Fibroblast of lung (primary cell): ENCODE data around the gene PCGF3. TPM values are rescaled to one million over a fixed set of nuclear protein-coding genes. Genes with fewer than 3 reads are reported as not detected.
"Not testable (repeated sequence)": the region's sequence is repeated elsewhere in the genome, so short reads cannot be mapped to it uniquely, and the experiment has no call there.

Experiments used
- DNase-seq, 2 donors: peaks; one replicate each; pipeline versions ENCODE4 v3.0.0 to v3.0.0-alpha.2; 2010; ENCODE audit warnings: low read depth in 2 of 2
- H2AFZ ChIP-seq: 2 replicates; pipeline ENCODE4 v1.5.1; 2012; ENCODE audit warnings: low read length, control low read depth, inconsistent platforms
- H3K27ac ChIP-seq: 2 replicates; pipeline ENCODE4 v1.5.1; 2011; ENCODE audit warnings: low read length, control low read depth; ENCODE audit not compliant: insufficient read depth
- H3K27me3 ChIP-seq: 2 replicates; pipeline ENCODE4 v1.5.1; 2011; ENCODE audit warnings: mild to moderate bottlenecking, low read length; ENCODE audit not compliant: control insufficient read depth, insufficient read depth
- H3K36me3 ChIP-seq: 2 replicates; pipeline ENCODE4 v1.5.1; 2011; ENCODE audit warnings: low read length; ENCODE audit not compliant: control insufficient read depth, insufficient read depth
- H3K4me1 ChIP-seq: 2 replicates; pipeline ENCODE4 v1.5.1; 2011; ENCODE audit warnings: low read length; ENCODE audit not compliant: control insufficient read depth, insufficient read depth; ENCODE audit errors: extremely low read depth
- H3K4me2 ChIP-seq: 2 replicates; pipeline ENCODE4 v1.5.1; 2011; ENCODE audit warnings: low read length, control low read depth; ENCODE audit not compliant: insufficient read depth; ENCODE audit errors: extremely low read depth
- H3K4me3 ChIP-seq, 4 experiments: fragments of 200-600 bp in 1 of 4; sonication (generic) in 1 of 4; replicated peaks in 1 of 4; 2 replicates each; pipeline ENCODE4 v1.5.1; 2011 to 2016; ENCODE audit warnings: low read length in 4 of 4, low read depth in 3 of 4, mild to moderate bottlenecking in 3 of 4, control low read depth in 2 of 4, inconsistent platforms in 1 of 4, mixed read lengths in 1 of 4; ENCODE audit not compliant: insufficient read depth in 1 of 4; ENCODE audit errors: control extremely low read depth in 1 of 4
- H3K79me2 ChIP-seq: 2 replicates; pipeline ENCODE4 v1.5.1; 2012; ENCODE audit warnings: mild to moderate bottlenecking, low read length, inconsistent platforms; ENCODE audit not compliant: control insufficient read depth, insufficient read depth
- H3K9ac ChIP-seq: 2 replicates; pipeline ENCODE4 v1.5.1; 2011; ENCODE audit warnings: mild to moderate bottlenecking, low read length, control low read depth; ENCODE audit not compliant: insufficient read depth
- H3K9me3 ChIP-seq: 2 replicates; pipeline ENCODE4 v1.5.1; 2012; ENCODE audit warnings: low read depth, low read length; ENCODE audit not compliant: control insufficient read depth, insufficient read depth
- H4K20me1 ChIP-seq: 2 replicates; pipeline ENCODE4 v1.5.1; 2011; ENCODE audit warnings: low read length; ENCODE audit not compliant: control insufficient read depth, insufficient read depth; ENCODE audit errors: extremely low read depth
- EZH2 ChIP-seq: IDR thresholded peaks from 2 replicates; pipeline ENCODE4 v1.5.1; 2012; ENCODE audit warnings: low read length, control low read depth, mild to moderate bottlenecking; ENCODE audit errors: missing control alignments
- polyA plus RNA-seq, 2 donors: library from polyadenylated mRNA; depleted of rRNA in 1 of 2; stranded (reverse) in 1 of 2; unstranded in 1 of 2; fragments of >200 nt; gene quantifications; 2 replicates each; pipeline ENCODE4 v1.2.1, GENCODE V29; 2011 to 2012; ENCODE audit warnings: missing spikeins in 1 of 2
- total RNA-seq: library from RNA; depleted of rRNA; stranded (reverse); fragments of >200 nt; gene quantifications from 2 replicates; pipeline ENCODE4 v1.2.1, GENCODE V29; 2014
- TF ChIP-seq, protein P1 (sequence below), 2 donors: IDR thresholded peaks in 1 of 2; conservative IDR thresholded peaks in 1 of 2; 1 replicate in 1 of 2; 2 replicates in 1 of 2; pipeline ENCODE4 v1.5.1; 2011 to 2012; ENCODE audit warnings: low read length in 2 of 2, control low read depth in 1 of 2, inconsistent platforms in 1 of 2, low read depth in 1 of 2, mild to moderate bottlenecking in 1 of 2

The PCGF3 gene
- total and polyA plus RNA-seq, 2 donors (not counting 1 experiment from before 2014, with no cell fraction given): 24.8 to 27.1 TPM

DNA sequence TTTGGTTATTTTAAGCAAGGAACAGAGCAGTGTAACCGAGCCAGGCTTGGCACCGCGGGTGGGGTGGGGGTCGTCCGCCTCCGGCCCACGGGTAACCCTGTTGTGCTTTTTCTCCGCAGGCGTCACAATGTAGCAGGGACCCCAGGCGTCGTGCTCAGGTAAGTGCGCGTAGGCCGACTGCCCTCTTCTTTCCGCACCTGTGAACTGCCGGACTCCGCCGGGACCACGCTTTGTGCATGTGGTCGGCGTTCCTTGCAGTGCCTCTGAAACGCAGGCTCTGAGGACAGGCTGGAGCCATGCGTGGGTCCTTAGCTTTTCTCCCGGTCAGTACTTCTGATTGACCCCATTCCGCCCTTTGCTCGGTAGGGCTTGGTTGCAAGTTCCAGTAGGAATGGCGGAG is 24.9 kb downstream of the PCGF3 start:
- H3K27ac ChIP-seq: no peak overlapping the region
- no peak overlapping the region for H3K9ac ChIP-seq
- H3K79me2 ChIP-seq: peaks cover 30% of the 10 kb centered on the region
- peaks cover 6% of the 10 kb centered on the region for H3K4me1 ChIP-seq
- H3K27me3 ChIP-seq: no peaks in the 10 kb centered on the region
- no peaks in the 10 kb centered on the region for H4K20me1 ChIP-seq
- TF ChIP-seq, protein P1, sequence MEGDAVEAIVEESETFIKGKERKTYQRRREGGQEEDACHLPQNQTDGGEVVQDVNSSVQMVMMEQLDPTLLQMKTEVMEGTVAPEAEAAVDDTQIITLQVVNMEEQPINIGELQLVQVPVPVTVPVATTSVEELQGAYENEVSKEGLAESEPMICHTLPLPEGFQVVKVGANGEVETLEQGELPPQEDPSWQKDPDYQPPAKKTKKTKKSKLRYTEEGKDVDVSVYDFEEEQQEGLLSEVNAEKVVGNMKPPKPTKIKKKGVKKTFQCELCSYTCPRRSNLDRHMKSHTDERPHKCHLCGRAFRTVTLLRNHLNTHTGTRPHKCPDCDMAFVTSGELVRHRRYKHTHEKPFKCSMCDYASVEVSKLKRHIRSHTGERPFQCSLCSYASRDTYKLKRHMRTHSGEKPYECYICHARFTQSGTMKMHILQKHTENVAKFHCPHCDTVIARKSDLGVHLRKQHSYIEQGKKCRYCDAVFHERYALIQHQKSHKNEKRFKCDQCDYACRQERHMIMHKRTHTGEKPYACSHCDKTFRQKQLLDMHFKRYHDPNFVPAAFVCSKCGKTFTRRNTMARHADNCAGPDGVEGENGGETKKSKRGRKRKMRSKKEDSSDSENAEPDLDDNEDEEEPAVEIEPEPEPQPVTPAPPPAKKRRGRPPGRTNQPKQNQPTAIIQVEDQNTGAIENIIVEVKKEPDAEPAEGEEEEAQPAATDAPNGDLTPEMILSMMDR (conservative IDR thresholded peaks at IDR 0.05 in 1 of 2, IDR thresholded peaks at IDR 0.05 in 1 of 2; ENCODE audit: low read depth in 1 of 2, low read length in 2 of 2): no peak
- TF ChIP-seq EZH2: no peak
- no peak for DNase-seq
- no peak overlapping the region for H3K4me3 ChIP-seq
- peaks cover 34% of the 10 kb centered on the region for H3K36me3 ChIP-seq
- H3K9me3 ChIP-seq: no peaks in the 10 kb centered on the region
- no peak overlapping the region for H3K4me2 ChIP-seq
- H2AFZ ChIP-seq: no peak overlapping the region

GRCh38 chr4:730946-731904 is 25.6 kb downstream of the PCGF3 start:
- not testable (repeated sequence) for H3K9me3 ChIP-seq, H3K4me3 ChIP-seq, H3K9ac ChIP-seq, DNase-seq, H2AFZ ChIP-seq, H3K4me2 ChIP-seq, H3K27ac ChIP-seq, H3K4me1 ChIP-seq, H4K20me1 ChIP-seq, H3K27me3 ChIP-seq
- peaks cover 23% of the 10 kb centered on the region for H3K79me2 ChIP-seq
- peaks cover 36% of the 10 kb centered on the region for H3K36me3 ChIP-seq

DNA sequence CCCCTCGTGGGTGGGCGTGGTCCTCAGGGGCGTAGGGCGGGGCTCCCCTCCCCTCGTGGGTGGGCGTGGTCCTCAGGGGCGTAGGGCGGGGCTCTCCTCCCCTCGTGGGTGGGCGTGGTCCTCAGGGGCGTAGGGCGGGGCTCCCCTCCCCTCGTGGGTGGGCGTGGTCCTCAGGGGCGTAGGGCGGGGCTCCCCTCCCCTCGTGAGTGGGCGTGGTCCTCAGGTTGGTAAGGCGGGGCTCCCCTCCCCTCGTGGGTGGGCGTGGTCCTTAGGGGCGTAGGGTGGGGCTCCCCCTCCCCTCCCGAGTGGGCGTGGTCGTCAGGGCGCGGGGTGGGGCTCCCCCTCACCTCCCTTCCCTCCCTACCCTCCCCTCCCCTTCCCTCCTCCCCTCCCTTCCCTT is 26.3 kb downstream of the PCGF3 start:
- not testable (repeated sequence) for H3K9ac ChIP-seq

GRCh38 chr4:732486-732885 is 26.9 kb downstream of the PCGF3 start:
- Histone ChIP-seq H3K79me2 (peaks cover 17% of the 10 kb centered on the region), H3K4me3 (no peak overlapping the region), H3K27me3 (no peaks in the 10 kb centered on the region), H3K9ac (no peak overlapping the region), H3K9me3 (no peaks in the 10 kb centered on the region), H4K20me1 (no peaks in the 10 kb centered on the region), H3K27ac (no peak overlapping the region), H3K36me3 (peaks cover 37% of the 10 kb centered on the region), H3K4me2 (no peak overlapping the region), H2AFZ (no peak overlapping the region), H3K4me1 (no peaks in the 10 kb centered on the region)
- TF ChIP-seq, protein P1 (conservative IDR thresholded peaks at IDR 0.05 in 1 of 2, IDR thresholded peaks at IDR 0.05 in 1 of 2; ENCODE audit: low read depth in 1 of 2, low read length in 2 of 2): no peak
- TF ChIP-seq EZH2: no peak
- no peak for DNase-seq

More for the DNA sequence above, 26.3 kb downstream of the PCGF3 start:
- not testable (repeated sequence) for H3K4me2 ChIP-seq, H3K4me3 ChIP-seq, H4K20me1 ChIP-seq, H3K27ac ChIP-seq, DNase-seq, H3K9me3 ChIP-seq, H3K27me3 ChIP-seq, H3K4me1 ChIP-seq, H2AFZ ChIP-seq
- peaks cover 20% of the 10 kb centered on the region for H3K79me2 ChIP-seq
- peaks cover 36% of the 10 kb centered on the region for H3K36me3 ChIP-seq
